OCI-LY3 (cell line): ENCODE results near the gene MTHFD1L.
"Not testable (repeated sequence)": the region's sequence is repeated elsewhere in the genome, so short reads cannot be mapped to it uniquely, and the experiment has no call there.

Experiments used
- H2AFZ ChIP-seq: fragments of 200-600, 300-600 bp; shearing (Covaris generic); 2 replicates; pipeline ENCODE4 v1.6.0; 2014; ENCODE audit warnings: antibody characterized with exemption, low read depth, low read length
- H3K27ac ChIP-seq: fragments of 200-600, 300-600 bp; sonication (generic); 2 replicates; pipeline ENCODE4 v1.5.1; 2014; ENCODE audit warnings: mild to moderate bottlenecking, low read length, moderate library complexity, mixed read lengths
- H3K27me3 ChIP-seq: fragments of 200-600, 300-600 bp; sonication (generic); 2 replicates; pipeline ENCODE4 v1.6.1; 2014; ENCODE audit warnings: low read depth, low read length, mixed read lengths
- H3K36me3 ChIP-seq: fragments of 200-600, 300-600 bp; sonication (generic); replicated peaks from 2 replicates; pipeline ENCODE3; 2014; ENCODE audit warnings: low read depth, low read length, mixed read lengths
- H3K4me1 ChIP-seq: fragments of 300-600, 200-600 bp; sonication (generic); 2 replicates; pipeline ENCODE4 v1.6.1; 2014; ENCODE audit warnings: low read length, mixed read lengths
- H3K4me2 ChIP-seq: fragments of 200-600, 300-600 bp; sonication (generic); 2 replicates; pipeline ENCODE4 v1.6.1; 2014; ENCODE audit warnings: low read length, mixed read lengths
- H3K4me3 ChIP-seq: fragments of 300-600, 200-600 bp; sonication (generic); 2 replicates; pipeline ENCODE4 v1.5.1; 2014; ENCODE audit warnings: antibody characterized with exemption, mild to moderate bottlenecking, low read length, moderate library complexity
- H3K79me2 ChIP-seq: fragments of 300-600, 200-600 bp; shearing (Covaris generic); 2 replicates; pipeline ENCODE4 v1.6.1; 2014; ENCODE audit warnings: mild to moderate bottlenecking, low read length, mixed read lengths
- H3K9ac ChIP-seq: fragments of 300-600, 200-600 bp; shearing (Covaris generic); 2 replicates; pipeline ENCODE4 v1.6.0; 2014; ENCODE audit warnings: mild to moderate bottlenecking, low read length, moderate library complexity
- H3K9me3 ChIP-seq: fragments of 200-600, 300-600 bp; shearing (Covaris generic); 2 replicates; pipeline ENCODE4 v1.6.1; 2014; ENCODE audit warnings: low read length, mixed read lengths; ENCODE audit not compliant: insufficient read depth
- H4K20me1 ChIP-seq: fragments of 200-600, 300-600 bp; sonication (generic); 2 replicates; pipeline ENCODE4 v1.6.1; 2016; ENCODE audit warnings: low read length, mixed read lengths; ENCODE audit not compliant: insufficient read depth
- CTCF ChIP-seq: fragments of 200-600, 300-600 bp; sonication (generic); IDR thresholded peaks from 2 replicates; pipeline ENCODE4 v1.5.1; 2014; ENCODE audit warnings: antibody characterized with exemption, low read length, low read depth
- EZH2phosphoT487 ChIP-seq: fragments of 200-600 bp; shearing (Covaris generic); IDR thresholded peaks from 2 replicates; pipeline ENCODE4 v1.6.1; 2018; ENCODE audit warnings: antibody characterized with exemption, mixed run types, low read depth

The MTHFD1L gene

DNA sequence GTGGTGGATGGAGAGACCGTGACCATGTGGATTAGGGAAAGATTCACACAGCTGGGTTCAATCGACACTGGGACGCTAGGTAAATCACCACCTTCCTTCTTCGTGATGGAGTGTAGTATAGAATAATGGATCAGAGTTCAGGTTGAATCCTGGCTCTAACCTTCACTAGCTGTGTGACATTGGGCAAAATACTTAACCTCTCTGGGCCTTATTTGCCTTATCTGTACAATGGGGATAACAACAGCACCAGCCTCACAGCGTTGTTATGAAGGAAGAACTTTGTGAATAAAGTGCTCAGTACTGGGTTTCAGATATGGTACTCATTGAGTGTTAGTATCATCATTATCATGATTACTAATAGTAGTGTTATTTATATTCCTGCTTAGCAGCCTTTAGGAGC lies 248.1 kb downstream of the MTHFD1L start:
- Histone ChIP-seq H3K27me3 (no peaks in the 10 kb centered on the region), H3K36me3 (no peaks in the 10 kb centered on the region), H3K27ac (no peak overlapping the region), H3K4me2 (no peak overlapping the region), H3K9me3 (no peaks in the 10 kb centered on the region), H3K4me1 (no peaks in the 10 kb centered on the region), H3K9ac (no peak overlapping the region), H3K4me3 (no peak overlapping the region), H3K79me2 (no peaks in the 10 kb centered on the region), H4K20me1 (no peaks in the 10 kb centered on the region), H2AFZ (no peak overlapping the region)
- TF ChIP-seq CTCF (no peak), EZH2phosphoT487 (no peak)

- no peak overlapping the region for H2AFZ ChIP-seq
- no peaks in the 10 kb centered on the region for H3K27me3 ChIP-seq
- H3K27ac ChIP-seq: no peak overlapping the region
Measured at GRCh38 chr6:151118461-151119123, 253.1 kb downstream of the MTHFD1L start.

GRCh38 chr6:151119823-151120524 lies 254.5 kb downstream of the MTHFD1L start:
- TF ChIP-seq EZH2phosphoT487: no peak
- TF ChIP-seq CTCF: no peak

More at GRCh38 chr6:151118461-151119123, 253.1 kb downstream of the MTHFD1L start:
- no peak overlapping the region for H3K4me3 ChIP-seq
- no peak overlapping the region for H3K9ac ChIP-seq
- no peaks in the 10 kb centered on the region for H3K79me2 ChIP-seq
- no peaks in the 10 kb centered on the region for H4K20me1 ChIP-seq
- H3K4me2 ChIP-seq: no peak overlapping the region
- no peaks in the 10 kb centered on the region for H3K9me3 ChIP-seq
- no peaks in the 10 kb centered on the region for H3K36me3 ChIP-seq
- H3K4me1 ChIP-seq: no peaks in the 10 kb centered on the region
- TF ChIP-seq CTCF: no peak
- TF ChIP-seq EZH2phosphoT487: no peak

GRCh38 chr6:151121900-151122299 lies 256.4 kb downstream of the MTHFD1L start:
- H3K4me1 ChIP-seq: no peaks in the 10 kb centered on the region
- no peak overlapping the region for H2AFZ ChIP-seq
- H3K36me3 ChIP-seq: no peaks in the 10 kb centered on the region
- no peak overlapping the region for H3K4me3 ChIP-seq
- TF ChIP-seq EZH2phosphoT487 (no peak), CTCF (no peak)
- no peaks in the 10 kb centered on the region for H3K9me3 ChIP-seq
- no peaks in the 10 kb centered on the region for H3K79me2 ChIP-seq
- no peaks in the 10 kb centered on the region for H4K20me1 ChIP-seq
- no peak overlapping the region for H3K4me2 ChIP-seq
- H3K27me3 ChIP-seq: no peaks in the 10 kb centered on the region
- H3K9ac ChIP-seq: no peak overlapping the region
- no peak overlapping the region for H3K27ac ChIP-seq

More at GRCh38 chr6:151119823-151120524, 254.5 kb downstream of the MTHFD1L start:
- Histone ChIP-seq H3K36me3 (no peaks in the 10 kb centered on the region), H3K27me3 (no peaks in the 10 kb centered on the region), H3K9ac (no peak overlapping the region), H3K79me2 (no peaks in the 10 kb centered on the region), H4K20me1 (no peaks in the 10 kb centered on the region), H3K4me2 (no peak overlapping the region), H3K27ac (no peak overlapping the region), H3K9me3 (no peaks in the 10 kb centered on the region), H2AFZ (no peak overlapping the region), H3K4me1 (no peaks in the 10 kb centered on the region), H3K4me3 (no peak overlapping the region)

GRCh38 chr6:151123641-151124040 lies 258.1 kb downstream of the MTHFD1L start:
- H3K4me1 ChIP-seq, H3K27ac ChIP-seq, H3K9me3 ChIP-seq, H3K79me2 ChIP-seq, H2AFZ ChIP-seq, H3K36me3 ChIP-seq, H3K9ac ChIP-seq, H3K27me3 ChIP-seq, H3K4me2 ChIP-seq, H4K20me1 ChIP-seq, H3K4me3 ChIP-seq: not testable (repeated sequence)

DNA sequence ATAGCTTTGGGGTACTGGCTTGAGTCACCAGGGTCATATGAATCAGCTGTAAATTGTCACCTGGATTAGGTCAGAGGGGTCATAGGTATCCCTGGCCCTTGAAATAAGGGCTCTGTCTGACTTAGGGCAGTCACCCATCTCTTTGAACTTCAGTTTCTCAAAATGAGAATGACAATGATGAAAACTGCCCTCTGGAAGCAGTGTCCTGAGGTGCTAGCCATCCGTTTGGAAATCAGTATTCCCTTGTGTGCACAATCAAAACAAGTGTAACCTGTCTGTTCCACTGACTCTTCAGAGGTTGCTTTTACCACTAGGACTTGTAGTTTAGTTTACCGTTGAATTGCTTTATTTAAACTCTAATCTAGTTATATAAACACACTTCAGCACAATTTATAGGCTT lies 259.7 kb downstream of the MTHFD1L start:
- H3K27me3 ChIP-seq, H3K27ac ChIP-seq, H3K36me3 ChIP-seq, H3K4me2 ChIP-seq, H3K9me3 ChIP-seq, H4K20me1 ChIP-seq, H3K4me1 ChIP-seq, H3K9ac ChIP-seq, H2AFZ ChIP-seq, H3K79me2 ChIP-seq, H3K4me3 ChIP-seq: not testable (repeated sequence)
